WTC11 (cell line): Measurements from ENCODE around the gene CENPT. TPM values are rescaled to one million over a fixed set of nuclear protein-coding genes. Genes with fewer than 3 reads are reported as not detected.
A peak's percentile ranks its signal among the peaks of the same experiment; 100 is the strongest.

Experiments
- ATAC-seq: fragments of 200-7000 bp; cut with Tn5 transposase; 2 replicates; pipeline ENCODE4 v1.10.0; 2021; ENCODE audit warnings: mild to moderate bottlenecking, moderate library complexity
- CTCF ChIA-PET: fragments of 300-600 bp; sonication (Branson Sonifier 250); formaldehyde crosslinking; loops from one replicate; lab custom pipeline; 2021; ENCODE audit warnings: antibody characterized with exemption; lab: Charles Lee
- POLR2A ChIA-PET: fragments of 350-600 bp; sonication (Branson Sonifier 250); formaldehyde crosslinking; loops from one replicate; lab custom pipeline; 2021; ENCODE audit warnings: antibody characterized with exemption; lab: Charles Lee
- DNase-seq: peaks from one replicate; pipeline ENCODE4 v3.0.0; 2021; ENCODE audit warnings: low spot score
- H3K27ac Mint-ChIP-seq: 2 replicates; pipeline ENCODE4 v1.8.0; 2021; ENCODE audit warnings: mixed read lengths
- H3K27me3 Mint-ChIP-seq: 2 replicates; pipeline ENCODE4 v1.8.0; 2021; ENCODE audit warnings: low read depth, mild to moderate bottlenecking, moderate library complexity, mixed read lengths
- H3K36me3 Mint-ChIP-seq: 2 replicates; pipeline ENCODE4 v1.8.0; 2021; ENCODE audit warnings: mixed read lengths
- H3K4me1 Mint-ChIP-seq: 2 replicates; pipeline ENCODE4 v1.8.0; 2022; ENCODE audit warnings: mixed read lengths
- H3K4me3 Mint-ChIP-seq: 2 replicates; pipeline ENCODE4 v1.8.0; 2021; ENCODE audit warnings: mild to moderate bottlenecking, moderate library complexity, mixed read lengths
- H3K9me3 Mint-ChIP-seq: 2 replicates; pipeline ENCODE4 v1.8.0; 2021; ENCODE audit warnings: mixed read lengths
- CBFB ChIP-seq: sonication (generic); formaldehyde crosslinking; IDR thresholded peaks from 2 replicates; pipeline ENCODE4 v1.8.1; 2022; ENCODE audit warnings: mild to moderate bottlenecking, low read depth, missing genetic modification reagents
- GABPB1 ChIP-seq: sonication (generic); formaldehyde crosslinking; IDR thresholded peaks from 2 replicates; pipeline ENCODE4 v1.8.1; 2023; ENCODE audit warnings: mild to moderate bottlenecking, missing genetic modification reagents
- GRHL2 ChIP-seq: fragments of 250-450 bp; sonication (Bioruptor Pico); IDR thresholded peaks from 2 replicates; pipeline ENCODE4 v1.8.0; 2022; ENCODE audit warnings: mild to moderate bottlenecking, moderate library complexity; ENCODE audit not compliant: insufficient replicate concordance, severe bottlenecking
- HMGA2 ChIP-seq: fragments of 250-450 bp; sonication (Bioruptor Pico); IDR thresholded peaks from 2 replicates; pipeline ENCODE4 v1.4.0; 2021; ENCODE audit warnings: mild to moderate bottlenecking, moderate library complexity
- KAT7 ChIP-seq: sonication (generic); formaldehyde crosslinking; IDR thresholded peaks from 2 replicates; pipeline ENCODE4 v1.8.1; 2023; ENCODE audit warnings: missing genetic modification reagents, mild to moderate bottlenecking, borderline replicate concordance
- MYBL2 ChIP-seq: sonication (generic); formaldehyde crosslinking; IDR thresholded peaks from 2 replicates; pipeline ENCODE4 v1.8.1; 2023; ENCODE audit warnings: mild to moderate bottlenecking, moderate library complexity, missing genetic modification reagents
- OVOL2 ChIP-seq: fragments of 250-450 bp; sonication (Bioruptor Pico); IDR thresholded peaks from 2 replicates; pipeline ENCODE4 v1.9.0; 2021; ENCODE audit warnings: mild to moderate bottlenecking, borderline replicate concordance
- SP1 ChIP-seq: sonication (generic); formaldehyde crosslinking; conservative IDR thresholded peaks from 2 replicates; pipeline ENCODE4 v1.8.1; 2022; ENCODE audit warnings: missing genetic modification reagents
- ZBTB21 ChIP-seq: sonication (generic); formaldehyde crosslinking; IDR thresholded peaks from 2 replicates; pipeline ENCODE4 v1.8.1; 2023; ENCODE audit warnings: mild to moderate bottlenecking, missing genetic modification reagents, borderline replicate concordance
- ZNF121 ChIP-seq: sonication (generic); formaldehyde crosslinking; IDR thresholded peaks from 2 replicates; pipeline ENCODE4 v1.8.0; 2023; ENCODE audit warnings: missing genetic modification reagents
- ZNF423 ChIP-seq: fragments of 250-450 bp; sonication (Bioruptor Pico); IDR thresholded peaks from 2 replicates; pipeline ENCODE4 v2.1.2; 2022; ENCODE audit warnings: mild to moderate bottlenecking, moderate library complexity
- total RNA-seq: library from RNA; stranded (reverse); gene quantifications from 3 replicates; pipeline ENCODE4 v1.2.3, GENCODE V29; 2021
- TF ChIP-seq, protein P1 (sequence below): sonication (generic); formaldehyde crosslinking; IDR thresholded peaks from 2 replicates; pipeline ENCODE4 v1.8.0; 2023; ENCODE audit warnings: mild to moderate bottlenecking, missing genetic modification reagents
- TF ChIP-seq, protein P2 (sequence below): fragments of 250-450 bp; sonication (Bioruptor Pico); IDR thresholded peaks from 2 replicates; pipeline ENCODE4 v1.9.0; 2021; ENCODE audit warnings: mild to moderate bottlenecking
- TF ChIP-seq, protein P3 (sequence below): sonication (generic); formaldehyde crosslinking; IDR thresholded peaks from 2 replicates; pipeline ENCODE4 v1.8.1; 2022; ENCODE audit warnings: missing genetic modification reagents, borderline replicate concordance
- TF ChIP-seq, protein P4 (sequence below): fragments of 250-450 bp; sonication (Bioruptor Pico); IDR thresholded peaks from 2 replicates; pipeline ENCODE4 v1.8.0; 2021; ENCODE audit warnings: mild to moderate bottlenecking
- TF ChIP-seq, protein P5 (sequence below): sonication (generic); formaldehyde crosslinking; IDR thresholded peaks from 2 replicates; pipeline ENCODE4 v1.8.1; 2022; ENCODE audit warnings: mild to moderate bottlenecking, moderate library complexity, missing genetic modification reagents

CENPT gene
- total RNA-seq, 1 experiment from 2014 or later: 58.3 TPM

DNA sequence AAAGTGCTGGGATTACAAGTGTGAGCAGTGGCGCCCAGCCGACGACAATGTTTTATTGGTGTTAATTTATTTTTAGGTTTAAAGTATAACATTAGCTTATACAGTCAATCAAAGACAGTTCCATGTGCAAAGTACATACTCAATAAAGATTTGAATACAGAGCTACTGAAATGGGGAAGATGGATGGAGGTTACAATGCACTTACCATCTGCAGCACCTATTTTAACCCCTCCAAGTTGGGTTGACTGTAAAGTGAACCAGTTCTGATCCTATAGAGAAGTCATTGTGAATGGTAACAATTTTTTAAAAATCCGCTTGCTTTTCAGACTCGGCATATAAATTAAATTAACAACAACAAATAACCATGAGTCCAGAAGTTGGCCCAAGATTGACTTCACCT, 44.9 kb upstream of the CENPT start:
- TF ChIP-seq MYBL2: no peak

DNA sequence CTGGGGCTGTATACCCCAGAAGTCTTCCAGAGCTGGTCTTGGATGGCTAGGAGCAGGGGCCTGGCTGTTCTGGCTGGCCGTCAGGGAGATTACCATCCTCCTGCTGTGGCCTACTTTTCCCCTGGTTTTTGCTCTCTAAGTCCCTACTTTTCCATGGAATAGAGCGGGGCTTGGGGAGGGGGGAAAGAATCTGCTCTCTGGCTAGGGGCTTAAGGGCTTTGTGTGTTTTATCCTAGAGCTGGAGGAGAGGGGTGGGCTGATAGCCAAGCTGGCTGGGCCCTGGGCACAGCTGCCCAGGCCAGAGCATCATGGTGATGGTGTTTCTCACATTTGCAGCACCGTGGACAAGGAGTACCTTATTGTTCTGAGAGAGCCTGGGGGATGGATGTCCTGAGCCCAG, 40.8 kb upstream of the CENPT start:
- CTCF ChIA-PET: interaction anchor here (2.4 kb wide), 1 partner anchor 54 kb away, joined by 7 read pairs; no protein-coding TSS in a partner anchor
- DNase-seq (no peak), ATAC-seq (no peak)
- TF ChIP-seq ZNF121 (CRISPR knock-in tag): no peak
- Mint-ChIP-seq H3K9me3 (no peaks in the 10 kb centered on the region), H3K27me3 (no peaks in the 10 kb centered on the region), H3K4me3 (no peak overlapping the region), H3K36me3 (peaks cover 3% of the 10 kb centered on the region), H3K4me1 (peaks cover 28% of the 10 kb centered on the region), H3K27ac (no peak overlapping the region)
- POLR2A ChIA-PET: no interaction called here

More for the DNA sequence above, 44.9 kb upstream of the CENPT start:
- ChIA-PET CTCF (interaction anchor here (0.6 to 3.5 kb wide), 6 partner anchors 8 to 248 kb away, joined by 3 to 34 read pairs (median 3); partner anchors contain the start of gene NRN1L), POLR2A (interaction anchor here (0.7 to 2.3 kb wide), 8 partner anchors 9 to 330 kb away, joined by 3 to 9 read pairs (median 3); partner anchors contain the start of genes CTCF and NRN1L)
- Mint-ChIP-seq H3K9me3 (no peaks in the 10 kb centered on the region), H3K36me3 (no peaks in the 10 kb centered on the region), H3K4me1 (peaks cover 15% of the 10 kb centered on the region), H3K27me3 (no peaks in the 10 kb centered on the region), H3K27ac (peak overlapping the region; percentile 99), H3K4me3 (peak overlapping the region; percentile 86)
- ATAC-seq (no peak), DNase-seq (no peak)

DNA sequence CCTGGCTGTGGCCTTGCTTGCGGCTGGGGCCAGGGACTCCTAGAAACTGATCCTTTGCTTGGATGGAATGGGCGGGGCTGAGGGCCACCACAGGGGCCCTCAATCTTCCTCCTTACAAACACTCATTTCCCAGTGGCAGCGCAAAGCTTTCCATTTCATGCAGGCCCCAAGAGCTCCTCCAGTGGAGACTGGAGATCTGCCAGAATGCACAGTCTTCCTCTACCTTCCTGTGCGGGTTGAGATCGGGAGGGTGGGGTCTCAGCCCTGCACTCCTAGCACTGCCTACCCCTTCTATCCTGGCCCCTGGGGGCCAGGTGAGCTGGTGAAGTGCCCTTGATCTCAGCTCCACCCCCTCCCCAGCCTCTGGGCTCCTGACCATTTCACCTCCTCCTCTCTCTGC, 38.9 kb upstream of the CENPT start:
- no peak overlapping the region for H3K4me3 Mint-ChIP-seq
- TF ChIP-seq GRHL2 (CRISPR knock-in tag) (no peak), SP1 (CRISPR knock-in tag) (no peak), HMGA2 (no peak), KAT7 (CRISPR knock-in tag) (no peak), ZNF423 (CRISPR knock-in tag) (no peak), GABPB1 (no peak), ZBTB21 (CRISPR knock-in tag) (no peak), OVOL2 (CRISPR knock-in tag) (no peak), CBFB (CRISPR knock-in tag) (no peak)
- TF ChIP-seq, protein P1, sequence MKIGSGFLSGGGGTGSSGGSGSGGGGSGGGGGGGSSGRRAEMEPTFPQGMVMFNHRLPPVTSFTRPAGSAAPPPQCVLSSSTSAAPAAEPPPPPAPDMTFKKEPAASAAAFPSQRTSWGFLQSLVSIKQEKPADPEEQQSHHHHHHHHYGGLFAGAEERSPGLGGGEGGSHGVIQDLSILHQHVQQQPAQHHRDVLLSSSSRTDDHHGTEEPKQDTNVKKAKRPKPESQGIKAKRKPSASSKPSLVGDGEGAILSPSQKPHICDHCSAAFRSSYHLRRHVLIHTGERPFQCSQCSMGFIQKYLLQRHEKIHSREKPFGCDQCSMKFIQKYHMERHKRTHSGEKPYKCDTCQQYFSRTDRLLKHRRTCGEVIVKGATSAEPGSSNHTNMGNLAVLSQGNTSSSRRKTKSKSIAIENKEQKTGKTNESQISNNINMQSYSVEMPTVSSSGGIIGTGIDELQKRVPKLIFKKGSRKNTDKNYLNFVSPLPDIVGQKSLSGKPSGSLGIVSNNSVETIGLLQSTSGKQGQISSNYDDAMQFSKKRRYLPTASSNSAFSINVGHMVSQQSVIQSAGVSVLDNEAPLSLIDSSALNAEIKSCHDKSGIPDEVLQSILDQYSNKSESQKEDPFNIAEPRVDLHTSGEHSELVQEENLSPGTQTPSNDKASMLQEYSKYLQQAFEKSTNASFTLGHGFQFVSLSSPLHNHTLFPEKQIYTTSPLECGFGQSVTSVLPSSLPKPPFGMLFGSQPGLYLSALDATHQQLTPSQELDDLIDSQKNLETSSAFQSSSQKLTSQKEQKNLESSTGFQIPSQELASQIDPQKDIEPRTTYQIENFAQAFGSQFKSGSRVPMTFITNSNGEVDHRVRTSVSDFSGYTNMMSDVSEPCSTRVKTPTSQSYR (CRISPR knock-in tag): no peak
- TF ChIP-seq, protein P2, sequence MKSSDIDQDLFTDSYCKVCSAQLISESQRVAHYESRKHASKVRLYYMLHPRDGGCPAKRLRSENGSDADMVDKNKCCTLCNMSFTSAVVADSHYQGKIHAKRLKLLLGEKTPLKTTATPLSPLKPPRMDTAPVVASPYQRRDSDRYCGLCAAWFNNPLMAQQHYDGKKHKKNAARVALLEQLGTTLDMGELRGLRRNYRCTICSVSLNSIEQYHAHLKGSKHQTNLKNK (CRISPR knock-in tag): no peak
- TF ChIP-seq, protein P3, sequence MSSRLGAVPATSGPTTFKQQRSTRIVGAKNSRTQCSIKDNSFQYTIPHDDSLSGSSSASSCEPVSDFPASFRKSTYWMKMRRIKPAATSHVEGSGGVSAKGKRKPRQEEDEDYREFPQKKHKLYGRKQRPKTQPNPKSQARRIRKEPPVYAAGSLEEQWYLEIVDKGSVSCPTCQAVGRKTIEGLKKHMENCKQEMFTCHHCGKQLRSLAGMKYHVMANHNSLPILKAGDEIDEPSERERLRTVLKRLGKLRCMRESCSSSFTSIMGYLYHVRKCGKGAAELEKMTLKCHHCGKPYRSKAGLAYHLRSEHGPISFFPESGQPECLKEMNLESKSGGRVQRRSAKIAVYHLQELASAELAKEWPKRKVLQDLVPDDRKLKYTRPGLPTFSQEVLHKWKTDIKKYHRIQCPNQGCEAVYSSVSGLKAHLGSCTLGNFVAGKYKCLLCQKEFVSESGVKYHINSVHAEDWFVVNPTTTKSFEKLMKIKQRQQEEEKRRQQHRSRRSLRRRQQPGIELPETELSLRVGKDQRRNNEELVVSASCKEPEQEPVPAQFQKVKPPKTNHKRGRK (CRISPR knock-in tag): no peak
- TF ChIP-seq, protein P4, sequence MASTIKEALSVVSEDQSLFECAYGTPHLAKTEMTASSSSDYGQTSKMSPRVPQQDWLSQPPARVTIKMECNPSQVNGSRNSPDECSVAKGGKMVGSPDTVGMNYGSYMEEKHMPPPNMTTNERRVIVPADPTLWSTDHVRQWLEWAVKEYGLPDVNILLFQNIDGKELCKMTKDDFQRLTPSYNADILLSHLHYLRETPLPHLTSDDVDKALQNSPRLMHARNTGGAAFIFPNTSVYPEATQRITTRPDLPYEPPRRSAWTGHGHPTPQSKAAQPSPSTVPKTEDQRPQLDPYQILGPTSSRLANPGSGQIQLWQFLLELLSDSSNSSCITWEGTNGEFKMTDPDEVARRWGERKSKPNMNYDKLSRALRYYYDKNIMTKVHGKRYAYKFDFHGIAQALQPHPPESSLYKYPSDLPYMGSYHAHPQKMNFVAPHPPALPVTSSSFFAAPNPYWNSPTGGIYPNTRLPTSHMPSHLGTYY (CRISPR knock-in tag): no peak
- TF ChIP-seq, protein P5, sequence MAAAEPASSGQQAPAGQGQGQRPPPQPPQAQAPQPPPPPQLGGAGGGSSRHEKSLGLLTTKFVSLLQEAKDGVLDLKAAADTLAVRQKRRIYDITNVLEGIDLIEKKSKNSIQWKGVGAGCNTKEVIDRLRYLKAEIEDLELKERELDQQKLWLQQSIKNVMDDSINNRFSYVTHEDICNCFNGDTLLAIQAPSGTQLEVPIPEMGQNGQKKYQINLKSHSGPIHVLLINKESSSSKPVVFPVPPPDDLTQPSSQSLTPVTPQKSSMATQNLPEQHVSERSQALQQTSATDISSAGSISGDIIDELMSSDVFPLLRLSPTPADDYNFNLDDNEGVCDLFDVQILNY (CRISPR knock-in tag): no peak
- TF ChIP-seq, all 79 proteins: peak for 0
- Mint-ChIP-seq H3K27ac (peak overlapping the region; percentile 52), H3K27me3 (no peaks in the 10 kb centered on the region), H3K4me1 (peaks cover 23% of the 10 kb centered on the region), H3K36me3 (peaks cover 13% of the 10 kb centered on the region), H3K9me3 (no peaks in the 10 kb centered on the region)
- ChIA-PET CTCF (interaction anchor here (0.8 to 5.5 kb wide), 10 partner anchors 13 to 365 kb away, joined by 3 to 144 read pairs (median 4); partner anchors contain the start of genes CTRL, EDC4 and PSMB10), POLR2A (interaction anchor here (3.8 kb wide), 1 partner anchor 49 kb away, joined by 30 read pairs; the partner anchor contains the start of gene PSMB10)
- ATAC-seq (peak; percentile 18), DNase-seq (no peak)
